ENCODE data around the gene DIP2B.

DIP2B gene

DNA sequence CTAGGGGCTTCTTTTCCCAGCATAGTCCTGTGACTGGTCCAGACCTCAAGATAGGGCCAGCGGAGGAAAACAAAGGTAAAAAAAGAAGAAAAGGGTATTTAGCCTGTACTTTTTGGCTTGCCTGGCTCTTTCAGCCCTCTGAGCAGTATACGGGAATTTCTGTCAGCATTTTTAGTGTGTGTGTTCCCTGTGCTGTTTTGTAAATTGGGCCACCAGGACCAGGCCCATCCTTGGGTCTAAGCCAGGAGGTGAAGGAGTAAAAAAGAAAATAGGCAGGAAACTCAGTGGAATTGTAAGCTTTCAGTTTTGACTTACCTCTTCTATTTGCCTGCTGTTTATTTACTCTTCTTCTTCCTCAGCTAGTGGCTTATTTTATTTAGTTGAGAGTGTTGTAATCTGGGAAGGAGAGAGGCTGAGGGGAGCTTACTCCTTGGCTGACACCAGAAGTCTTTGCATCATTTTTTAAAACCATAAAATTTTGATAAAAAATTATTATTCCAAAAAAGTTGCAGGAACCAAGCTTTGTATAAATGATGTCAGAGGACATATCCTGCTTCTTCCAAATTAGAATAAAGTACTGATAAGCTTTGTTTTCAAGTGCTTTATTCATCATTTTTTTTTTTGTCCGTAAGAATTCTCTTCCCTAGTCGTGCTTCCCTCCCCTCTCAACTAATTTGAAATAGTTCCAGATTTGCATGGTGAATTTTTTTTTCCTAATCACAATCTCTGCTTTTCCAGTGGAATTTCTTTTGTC, 63.7 kb downstream of the DIP2B start:
- peak overlapping the region; percentile 77 for H3K27ac Mint-ChIP-seq
- peaks cover 14% of the 10 kb centered on the region for H3K36me3 Mint-ChIP-seq (ENCODE audit: low read depth)
- H3K9me3 Mint-ChIP-seq = no peaks in the 10 kb centered on the region
- peaks cover 79% of the 10 kb centered on the region for H3K4me1 Mint-ChIP-seq (ENCODE audit: low read depth)
- intact Hi-C loops (cut with micrococcal nuclease) = no loop called here
- no peaks in the 10 kb centered on the region for H3K27me3 Mint-ChIP-seq
- H3K4me3 Mint-ChIP-seq = peak overlapping the region; percentile 60

DNA sequence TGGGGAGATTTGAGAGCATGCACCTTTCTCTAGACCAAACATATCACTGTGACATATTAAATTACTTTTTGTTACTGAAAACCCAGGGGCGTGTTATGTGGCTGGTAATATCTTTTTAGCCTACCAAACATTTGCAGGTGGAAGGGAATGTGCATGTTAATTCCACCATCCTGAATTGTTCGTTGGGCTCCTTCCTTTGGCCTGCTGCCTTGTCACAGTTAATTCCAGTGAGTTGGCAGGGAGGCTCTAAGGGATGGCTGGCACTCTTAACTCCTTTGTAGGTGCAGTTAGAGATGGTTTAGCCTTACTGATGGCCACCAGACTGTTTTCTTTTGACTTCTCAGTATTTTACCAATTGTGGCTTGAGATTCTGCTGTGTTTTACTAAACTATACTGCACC, 64.5 kb downstream of the DIP2B start:
- no peaks in the 10 kb centered on the region for H3K9me3 Mint-ChIP-seq
- H3K27me3 Mint-ChIP-seq = no peaks in the 10 kb centered on the region
- intact Hi-C loops (cut with micrococcal nuclease) = no loop called here
- H3K4me3 Mint-ChIP-seq = no peak overlapping the region
- peak overlapping the region; percentile 77 for H3K27ac Mint-ChIP-seq
- peaks cover 75% of the 10 kb centered on the region for H3K4me1 Mint-ChIP-seq (ENCODE audit: low read depth)
- H3K36me3 Mint-ChIP-seq (ENCODE audit: low read depth) = peaks cover 14% of the 10 kb centered on the region

- Mint-ChIP-seq H3K9me3 (no peaks in the 10 kb centered on the region), H3K36me3 (ENCODE audit: low read depth) (peaks cover 15% of the 10 kb centered on the region), H3K4me3 (no peak overlapping the region), H3K27me3 (no peaks in the 10 kb centered on the region), H3K27ac (peak overlapping the region; percentile 55), H3K4me1 (ENCODE audit: low read depth) (peaks cover 75% of the 10 kb centered on the region)
- intact Hi-C loops (cut with micrococcal nuclease) = loop anchor here (5.0 kb wide), 3 partner anchors 33 to 63 kb away; no protein-coding TSS in a partner anchor
These were observed 65.1 kb downstream of the DIP2B start for GRCh38 chr12:50569876-50570275.

- H3K4me3 Mint-ChIP-seq = no peak overlapping the region
- intact Hi-C loops (cut with micrococcal nuclease) = loop anchor here (5.0 kb wide), 3 partner anchors 34 to 64 kb away; no protein-coding TSS in a partner anchor
- peaks cover 72% of the 10 kb centered on the region for H3K4me1 Mint-ChIP-seq (ENCODE audit: low read depth)
- H3K27me3 Mint-ChIP-seq = no peaks in the 10 kb centered on the region
- no peaks in the 10 kb centered on the region for H3K9me3 Mint-ChIP-seq
- H3K27ac Mint-ChIP-seq = peak overlapping the region; percentile 82
- peaks cover 26% of the 10 kb centered on the region for H3K36me3 Mint-ChIP-seq (ENCODE audit: low read depth)
These were observed 67.0 kb downstream of the DIP2B start for GRCh38 chr12:50571786-50572185.

DNA sequence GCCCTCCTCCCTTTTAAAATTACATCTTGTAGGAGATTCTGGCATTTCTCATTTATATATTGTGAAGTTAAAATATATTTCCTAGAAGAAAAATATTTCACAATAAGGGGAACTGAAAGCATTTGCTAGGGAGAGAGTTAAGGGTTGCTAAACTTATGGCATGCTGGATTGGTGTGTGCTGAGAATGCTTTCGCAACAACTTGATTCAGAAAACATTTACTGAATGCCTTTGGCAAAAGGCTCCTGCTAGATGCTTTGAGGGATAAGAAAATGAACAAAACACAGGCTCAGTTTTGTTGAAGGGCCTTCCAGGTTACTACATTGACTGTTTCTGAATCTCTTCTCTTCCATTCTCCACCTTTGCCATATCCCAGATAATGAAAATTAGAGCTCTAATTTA, 67.5 kb downstream of the DIP2B start:
- Mint-ChIP-seq H3K27ac (peak overlapping the region; percentile 82), H3K27me3 (no peaks in the 10 kb centered on the region), H3K36me3 (ENCODE audit: low read depth) (peaks cover 27% of the 10 kb centered on the region), H3K4me1 (ENCODE audit: low read depth) (peaks cover 72% of the 10 kb centered on the region), H3K4me3 (peak overlapping the region; percentile 34), H3K9me3 (no peaks in the 10 kb centered on the region)
- intact Hi-C loops (cut with micrococcal nuclease) = loop anchor here (5.0 kb wide), 3 partner anchors 35 to 65 kb away; no protein-coding TSS in a partner anchor

DNA sequence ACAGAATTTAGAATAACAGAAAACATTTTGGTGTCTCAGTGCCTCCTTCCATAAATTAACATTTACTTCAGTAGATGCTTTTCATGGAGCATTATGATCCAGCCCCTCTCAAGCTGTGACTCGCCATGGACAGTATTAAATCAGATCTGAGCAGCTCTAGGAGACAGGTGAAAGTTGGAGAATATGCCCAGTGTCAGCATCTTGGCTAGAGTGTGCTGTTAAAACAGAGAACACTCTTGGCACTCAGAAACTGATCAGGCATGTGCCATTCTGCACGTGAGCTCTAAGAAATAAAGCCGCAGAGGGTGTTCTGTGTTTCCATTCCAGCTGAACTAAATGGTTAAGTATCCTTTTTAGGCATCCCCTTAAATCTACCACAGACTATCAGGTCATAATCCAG, 68.0 kb downstream of the DIP2B start:
- Mint-ChIP-seq H3K4me3 (peak overlapping the region; percentile 34), H3K4me1 (ENCODE audit: low read depth) (peaks cover 68% of the 10 kb centered on the region), H3K9me3 (no peaks in the 10 kb centered on the region), H3K27me3 (no peaks in the 10 kb centered on the region), H3K27ac (peak overlapping the region; percentile 82), H3K36me3 (ENCODE audit: low read depth) (peaks cover 25% of the 10 kb centered on the region)
- intact Hi-C loops (cut with micrococcal nuclease) = loop anchor here (5.0 kb wide), 3 partner anchors 35 to 65 kb away; no protein-coding TSS in a partner anchor

- H3K4me3 Mint-ChIP-seq = no peak overlapping the region
- intact Hi-C loops (cut with micrococcal nuclease) = loop anchor here (5.0 kb wide), 3 partner anchors 36 to 66 kb away; no protein-coding TSS in a partner anchor
- peak overlapping the region; percentile 82 for H3K27ac Mint-ChIP-seq
- no peaks in the 10 kb centered on the region for H3K9me3 Mint-ChIP-seq
- H3K36me3 Mint-ChIP-seq (ENCODE audit: low read depth) = peaks cover 22% of the 10 kb centered on the region
- H3K4me1 Mint-ChIP-seq (ENCODE audit: low read depth) = peaks cover 67% of the 10 kb centered on the region
- no peaks in the 10 kb centered on the region for H3K27me3 Mint-ChIP-seq
These were observed 68.5 kb downstream of the DIP2B start for GRCh38 chr12:50573271-50573670.

- peak overlapping the region; percentile 63 for H3K27ac Mint-ChIP-seq
- H3K9me3 Mint-ChIP-seq = no peaks in the 10 kb centered on the region
- peaks cover 58% of the 10 kb centered on the region for H3K4me1 Mint-ChIP-seq (ENCODE audit: low read depth)
- H3K36me3 Mint-ChIP-seq (ENCODE audit: low read depth) = peaks cover 22% of the 10 kb centered on the region
- H3K4me3 Mint-ChIP-seq = peak overlapping the region; percentile 18
- no peaks in the 10 kb centered on the region for H3K27me3 Mint-ChIP-seq
- intact Hi-C loops (cut with micrococcal nuclease) = loop anchor here (5.0 kb wide), 3 partner anchors 37 to 67 kb away; no protein-coding TSS in a partner anchor
These were observed 70.0 kb downstream of the DIP2B start for GRCh38 chr12:50574601-50575348.

DNA sequence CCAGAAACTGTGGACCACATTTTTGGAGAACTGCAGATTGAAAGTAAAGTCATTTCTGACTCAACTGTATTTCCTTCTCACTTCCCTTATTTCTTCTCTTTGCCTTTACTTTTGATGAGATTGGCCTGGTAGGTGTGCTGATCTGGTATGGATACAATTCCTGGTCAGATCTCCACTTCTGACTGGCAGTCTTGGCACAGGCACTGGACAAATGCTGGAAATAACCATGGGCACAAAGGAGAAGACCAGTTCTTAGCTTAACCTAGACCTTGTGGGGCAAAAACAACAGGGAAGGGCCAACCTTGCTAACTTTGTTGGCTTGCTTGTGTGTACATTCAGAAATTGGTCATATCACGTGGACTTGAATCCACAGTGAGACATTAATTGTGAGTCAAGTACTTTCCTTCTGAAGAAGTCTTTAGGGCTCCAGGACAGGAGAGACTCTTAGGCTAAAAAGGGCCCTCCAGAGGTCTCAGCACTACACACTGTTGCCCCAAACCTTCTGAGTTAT, 75.0 kb downstream of the DIP2B start:
- Mint-ChIP-seq H3K36me3 (ENCODE audit: low read depth) (peaks cover 28% of the 10 kb centered on the region), H3K27ac (peak overlapping the region; percentile 55), H3K9me3 (no peaks in the 10 kb centered on the region), H3K4me1 (ENCODE audit: low read depth) (peaks cover 45% of the 10 kb centered on the region), H3K4me3 (no peak overlapping the region), H3K27me3 (no peaks in the 10 kb centered on the region)
- intact Hi-C loops (cut with micrococcal nuclease) = no loop called here

GRCh38 chr12:50580436-50580835, 75.7 kb downstream of the DIP2B start:
- Mint-ChIP-seq H3K9me3 (no peaks in the 10 kb centered on the region), H3K36me3 (ENCODE audit: low read depth) (peaks cover 21% of the 10 kb centered on the region), H3K27ac (peak overlapping the region; percentile 55), H3K27me3 (no peaks in the 10 kb centered on the region), H3K4me1 (ENCODE audit: low read depth) (peaks cover 39% of the 10 kb centered on the region), H3K4me3 (no peak overlapping the region)
- intact Hi-C loops (cut with micrococcal nuclease) = no loop called here

GRCh38 chr12:50581226-50582184, 76.7 kb downstream of the DIP2B start:
- Mint-ChIP-seq H3K36me3 (ENCODE audit: low read depth) (peaks cover 11% of the 10 kb centered on the region), H3K27ac (no peak overlapping the region), H3K4me3 (no peak overlapping the region), H3K27me3 (no peaks in the 10 kb centered on the region), H3K4me1 (ENCODE audit: low read depth) (peaks cover 31% of the 10 kb centered on the region), H3K9me3 (no peaks in the 10 kb centered on the region)
- intact Hi-C loops (cut with micrococcal nuclease) = no loop called here

DNA sequence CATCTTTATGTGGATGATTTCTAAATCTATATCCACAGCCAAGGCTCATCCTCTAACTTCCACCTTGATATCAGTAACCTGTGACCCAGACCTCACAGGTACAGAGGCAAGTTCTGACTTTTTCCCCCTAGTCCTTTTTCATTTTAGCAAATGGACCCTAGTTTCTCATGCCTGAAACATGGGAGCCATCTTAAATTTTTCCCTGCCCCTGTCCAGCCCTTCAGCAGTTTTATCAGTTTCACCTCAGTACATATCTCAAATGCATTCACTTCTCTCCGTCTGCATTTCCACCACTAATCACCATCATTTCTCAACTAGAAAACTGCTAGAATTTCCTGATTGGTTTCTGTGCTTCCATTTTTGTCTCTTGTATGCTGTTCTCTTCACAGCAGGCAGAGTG, 79.3 kb downstream of the DIP2B start:
- Mint-ChIP-seq H3K9me3 (no peaks in the 10 kb centered on the region), H3K27ac (no peak overlapping the region), H3K4me3 (no peak overlapping the region), H3K27me3 (no peaks in the 10 kb centered on the region), H3K4me1 (ENCODE audit: low read depth) (peaks cover 41% of the 10 kb centered on the region), H3K36me3 (ENCODE audit: low read depth) (peaks cover 14% of the 10 kb centered on the region)
- intact Hi-C loops (cut with micrococcal nuclease) = no loop called here

All from dendritic cell treated with granulocyte-macrophage colony-stimulating factor and Interleukin-4, amounts not matched to agents 40 ng/mL and 50 ng/mL, for 4 days (primary cell).